Stimulated activated CD4-positive, alpha-beta T cell treated with anti-CD3 and anti-CD28 coated beads, Interleukin-4, amount 100 ng/mL, for 24 hours (primary cell): ENCODE data around the gene SCN3A.

Experiments used
- DNase-seq: peaks from one replicate; pipeline ENCODE4 v3.0.0-alpha.2; 2020

The SCN3A gene

DNA sequence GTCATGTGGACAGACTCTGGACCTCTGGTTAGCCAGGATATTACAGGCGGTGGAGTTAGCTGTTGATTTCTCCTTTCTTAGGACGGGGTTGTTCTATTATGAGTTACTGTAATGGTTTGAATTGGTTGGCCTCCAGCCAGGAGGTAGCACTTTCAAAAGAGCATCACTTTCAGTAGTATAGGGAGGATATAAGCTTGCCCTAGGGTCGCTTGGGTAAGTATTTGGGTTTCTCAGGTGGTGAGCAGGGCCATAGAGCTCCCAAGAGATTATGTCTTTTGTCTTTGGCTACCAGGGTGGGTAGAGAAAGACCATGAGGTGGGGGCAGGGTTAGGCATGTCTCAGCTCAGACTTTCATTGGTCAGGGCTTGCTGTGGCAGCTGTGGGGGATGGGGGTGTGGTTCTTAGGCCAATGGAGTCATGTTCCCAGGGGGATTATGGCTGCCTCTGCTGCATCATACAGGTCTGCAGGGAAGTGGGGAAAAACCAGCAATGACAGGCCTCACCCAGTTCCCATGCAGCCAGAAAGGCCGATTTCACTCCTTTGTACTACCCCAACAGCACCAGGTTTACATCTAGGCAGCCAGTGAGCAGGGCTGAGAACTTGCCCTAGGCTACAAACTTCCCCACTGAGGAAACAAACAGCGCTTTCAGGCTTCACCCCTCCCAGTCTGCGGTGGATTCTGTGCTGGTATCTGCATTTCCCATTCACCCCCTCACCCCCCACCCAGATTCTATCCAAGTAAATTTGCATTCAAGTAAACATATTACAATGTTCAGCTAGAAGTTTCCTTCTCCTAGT is 159.1 kb downstream of the SCN3A start:
- no peak for DNase-seq
